Kidney epithelial cell (primary cell): ENCODE results near the gene ANKS1B. TPM values are rescaled to one million over a fixed set of nuclear protein-coding genes. Genes with fewer than 3 reads are reported as not detected.
"Not testable (repeated sequence)": the region's sequence is repeated elsewhere in the genome, so short reads cannot be mapped to it uniquely, and the experiment has no call there.

Experiments
- DNase-seq: peaks from one replicate; pipeline ENCODE4 v3.0.0-alpha.2; 2010; ENCODE audit warnings: low read depth
- H3K27me3 ChIP-seq: 2 replicates; pipeline ENCODE4 v1.6.0; 2011; ENCODE audit warnings: low read length; ENCODE audit not compliant: control insufficient read depth, insufficient read depth
- H3K36me3 ChIP-seq: 2 replicates; pipeline ENCODE4 v1.5.1; 2011; ENCODE audit warnings: low read length; ENCODE audit not compliant: control insufficient read depth, insufficient read depth
- H3K4me3 ChIP-seq: 2 replicates; pipeline ENCODE4 v1.5.1; 2011; ENCODE audit warnings: low read depth, mild to moderate bottlenecking, control low read depth, low read length
- CTCF ChIP-seq: IDR thresholded peaks from 2 replicates; pipeline ENCODE4 v1.5.1; 2011; ENCODE audit warnings: mild to moderate bottlenecking, moderate library complexity, low read length, control low read depth, inconsistent platforms; ENCODE audit not compliant: insufficient read depth, poor library complexity, severe bottlenecking
- total RNA-seq: library from RNA; depleted of rRNA; stranded (reverse); fragments of >200 nt; gene quantifications from 2 replicates; pipeline ENCODE4 v1.2.3, GENCODE V29; 2015

The ANKS1B gene
- total RNA-seq, 1 donor from 2014 or later, result 0.13 TPM

DNA sequence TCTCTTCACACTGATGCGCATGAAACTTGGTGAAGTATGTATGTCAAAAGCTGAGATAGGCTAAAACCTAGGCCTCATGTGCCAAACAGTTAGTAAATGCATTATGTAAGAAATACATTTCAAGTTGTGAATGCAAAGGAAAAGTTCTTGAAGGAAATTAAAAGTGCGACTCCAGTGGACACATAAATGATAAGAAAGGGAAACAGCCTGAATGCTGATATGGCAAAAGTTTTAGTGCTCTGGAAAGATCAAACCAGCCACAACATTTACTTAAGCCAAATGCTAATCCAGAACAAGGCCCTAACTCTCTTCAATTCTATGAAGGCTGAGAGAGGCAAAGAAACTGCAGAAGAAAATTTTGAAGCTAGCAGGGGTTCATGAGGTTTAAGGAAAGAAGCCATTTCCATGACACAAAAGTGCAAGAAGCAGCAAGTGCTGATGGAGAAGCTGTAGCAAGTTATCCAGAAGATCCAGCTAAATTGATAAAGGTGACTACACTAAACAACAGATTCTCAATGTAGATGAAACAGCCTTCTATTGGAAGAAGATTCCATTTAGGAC lies 262.9 kb downstream of the ANKS1B start:
- Histone ChIP-seq H3K36me3 (no peaks in the 10 kb centered on the region), H3K4me3 (no peak overlapping the region), H3K27me3 (no peaks in the 10 kb centered on the region)
- DNase-seq, result no peak
- no peak for TF ChIP-seq CTCF

GRCh38 chr12:99720083-99720465 lies 264.7 kb downstream of the ANKS1B start:
- H3K36me3 ChIP-seq, H3K4me3 ChIP-seq, DNase-seq, H3K27me3 ChIP-seq: not testable (repeated sequence)

DNA sequence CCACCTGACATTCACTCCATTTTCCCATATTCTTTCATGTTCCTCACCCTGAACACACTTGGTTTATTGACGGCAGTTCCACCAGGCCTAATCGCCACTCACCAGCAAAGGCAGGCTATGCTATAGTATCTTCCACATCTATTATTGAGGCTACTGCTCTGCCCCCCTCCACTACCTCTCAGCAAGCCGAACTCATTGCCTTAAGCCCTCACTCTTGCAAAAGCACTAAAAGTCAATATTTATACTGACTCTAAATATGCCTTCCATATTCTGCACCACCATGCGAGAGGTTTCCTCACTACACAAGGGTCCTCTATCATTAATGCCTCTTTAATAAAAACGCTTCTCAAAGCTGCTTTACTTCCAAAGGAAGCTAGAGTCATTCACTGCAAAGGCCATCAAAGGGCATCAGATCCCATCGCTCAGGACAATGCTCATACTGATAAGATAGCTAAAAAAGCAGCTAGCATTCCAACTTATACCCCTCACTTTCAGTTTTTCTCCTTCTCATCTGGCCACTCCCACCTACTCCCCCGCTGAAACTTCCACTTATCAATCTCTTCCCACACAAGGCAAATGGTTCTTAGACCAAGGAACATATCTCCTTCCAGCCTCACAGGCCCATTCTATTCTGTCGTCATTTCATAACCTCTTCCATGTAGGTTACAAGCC lies 265.2 kb downstream of the ANKS1B start:
- H3K4me3 ChIP-seq, DNase-seq, H3K27me3 ChIP-seq, H3K36me3 ChIP-seq: not testable (repeated sequence)

GRCh38 chr12:99715841-99716510 lies 268.8 kb downstream of the ANKS1B start:
- DNase-seq, H3K27me3 ChIP-seq, H3K4me3 ChIP-seq, H3K36me3 ChIP-seq: not testable (repeated sequence)

DNA sequence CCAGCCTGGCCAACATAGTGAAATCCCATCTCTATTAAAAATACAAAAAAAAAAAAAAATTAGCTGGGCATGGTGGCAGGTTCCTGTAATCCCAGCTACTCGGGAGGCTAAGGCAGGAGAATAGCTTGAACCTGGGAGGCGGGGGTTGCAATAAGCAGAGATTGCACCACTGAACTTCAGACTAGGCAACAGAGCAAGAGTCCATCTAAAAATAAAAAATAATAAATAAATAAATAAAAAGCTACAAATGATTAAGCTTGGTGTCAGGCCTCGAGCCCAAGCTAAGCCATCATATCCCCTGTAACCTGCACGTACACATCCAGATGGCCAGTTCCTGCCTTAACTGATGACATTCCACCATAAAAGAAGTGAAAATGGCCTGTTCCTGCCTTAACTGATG lies 269.8 kb downstream of the ANKS1B start:
- not testable (repeated sequence) for DNase-seq, H3K36me3 ChIP-seq, H3K27me3 ChIP-seq, H3K4me3 ChIP-seq

GRCh38 chr12:99713946-99714520 lies 270.7 kb downstream of the ANKS1B start:
- H3K36me3 ChIP-seq, result no peaks in the 10 kb centered on the region
- no peak overlapping the region for H3K4me3 ChIP-seq
- no peaks in the 10 kb centered on the region for H3K27me3 ChIP-seq
- no peak for DNase-seq
- TF ChIP-seq CTCF, result no peak

- Histone ChIP-seq H3K4me3 (no peak overlapping the region), H3K27me3 (no peaks in the 10 kb centered on the region), H3K36me3 (no peaks in the 10 kb centered on the region)
- no peak for TF ChIP-seq CTCF
- no peak for DNase-seq
Observed at GRCh38 chr12:99712281-99712680, 272.5 kb downstream of the ANKS1B start.
